ENCODE data around the gene SEMA6D.

Gene SEMA6D

GRCh38 chr15:47717036-47717612, at the start of gene SEMA6D:
TSS of gene SEMA6D (plus strand) at chr15:47717505. CDS start at chr15:47759799, 42,294 bp downstream.
- no peak for DNase-seq

- DNase-seq = no peak
These were observed 48.1 kb upstream of the SEMA6D start for GRCh38 chr15:47669221-47669620.

DNA sequence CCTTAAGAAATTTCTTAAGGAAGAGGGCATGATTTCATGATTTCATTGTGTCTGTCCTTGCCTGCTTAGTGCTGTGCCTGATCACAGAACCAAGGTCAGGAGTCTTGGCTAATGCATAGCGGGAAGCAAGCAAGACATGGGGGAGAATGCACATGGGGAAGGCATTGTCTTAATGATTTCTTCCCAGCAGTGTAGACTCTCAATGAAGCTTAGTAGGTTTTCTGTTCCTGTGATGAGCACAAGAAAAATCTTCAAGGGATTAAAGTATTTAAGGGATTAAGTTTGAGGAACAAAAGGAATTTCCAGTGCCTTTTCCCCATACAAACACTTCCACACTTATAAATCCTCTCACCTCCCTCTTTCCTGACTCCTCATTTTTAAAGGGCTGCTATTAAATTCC, 46.9 kb upstream of the SEMA6D start:
- DNase-seq = no peak

DNA sequence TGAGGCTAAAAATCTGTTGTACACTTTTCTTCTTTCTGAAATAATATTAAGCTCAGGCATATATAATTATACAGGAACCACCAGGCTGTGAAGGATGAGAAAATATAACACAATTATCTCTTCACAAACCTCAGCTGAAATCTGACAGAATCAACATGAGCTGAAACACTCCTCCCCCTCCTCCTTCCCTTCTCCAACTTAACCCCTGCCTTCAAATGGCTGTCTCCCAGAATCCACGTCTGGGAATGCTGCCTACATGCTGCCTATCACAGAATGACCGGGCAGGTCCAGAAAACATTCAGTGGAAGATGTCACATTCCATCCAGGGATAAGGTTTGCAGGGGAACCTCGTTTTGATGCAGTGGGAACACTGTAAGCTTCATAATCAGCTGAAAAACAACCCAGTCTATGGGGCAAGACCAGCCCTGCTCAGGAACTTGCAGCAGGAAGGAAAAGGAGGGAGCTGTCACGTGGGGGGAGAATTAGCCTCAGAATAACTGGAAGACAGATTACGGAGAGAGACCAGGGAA, 44.0 kb upstream of the SEMA6D start:
- DNase-seq = no peak

DNA sequence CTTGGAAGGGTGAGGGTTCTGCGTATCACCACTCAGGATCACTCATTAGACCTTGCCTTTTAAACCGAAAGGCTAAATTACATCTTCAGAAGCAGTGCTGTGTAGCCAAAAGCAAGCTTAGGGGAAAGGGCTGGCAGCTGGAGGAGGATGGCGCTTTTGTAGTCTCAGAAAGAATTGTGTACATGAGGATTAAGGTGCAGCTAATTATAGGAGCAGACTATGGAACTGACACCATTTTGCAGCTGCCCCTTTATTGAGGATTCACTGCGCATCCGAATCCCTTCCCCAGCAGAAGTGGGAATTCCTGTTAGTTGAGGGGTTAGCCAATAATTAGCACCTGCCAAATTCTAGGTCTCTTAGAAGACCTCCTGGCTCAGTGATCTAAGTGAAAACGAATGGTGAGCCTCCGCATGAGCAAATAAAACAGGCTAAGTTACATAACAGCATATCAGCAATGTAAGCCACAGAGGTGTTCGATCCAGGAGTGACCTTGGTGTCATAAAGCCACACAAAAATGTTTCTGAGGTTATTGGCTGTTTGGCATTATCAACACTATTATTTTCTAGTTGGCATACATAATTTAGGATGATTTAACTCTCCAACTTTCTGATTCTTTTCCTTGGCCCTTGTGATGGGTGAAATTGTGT, 42.6 kb upstream of the SEMA6D start:
- no peak for DNase-seq

GRCh38 chr15:47675735-47676134, 41.6 kb upstream of the SEMA6D start:
- no peak for DNase-seq

DNA sequence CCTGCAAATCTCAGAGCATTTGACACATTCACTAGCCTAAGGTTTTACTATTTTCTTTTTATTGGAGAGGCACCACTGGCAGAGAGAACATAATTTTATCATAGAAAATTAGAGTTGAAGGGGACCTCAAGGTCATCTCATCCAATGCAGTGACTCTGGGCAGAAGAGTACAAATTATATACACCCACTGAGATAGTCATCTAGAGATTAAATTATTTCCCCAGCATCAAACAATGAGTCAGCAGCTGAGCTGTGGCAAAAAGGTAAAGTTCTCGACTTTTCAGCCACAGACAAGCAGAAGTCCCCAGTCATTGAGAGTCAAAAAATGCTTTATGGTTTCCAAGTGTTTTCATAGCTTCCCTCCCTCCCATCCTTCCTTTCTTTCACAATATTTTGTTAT, 39.3 kb upstream of the SEMA6D start:
- DNase-seq = no peak

GRCh38 chr15:47682661-47683060, 34.6 kb upstream of the SEMA6D start:
- no peak for DNase-seq

- DNase-seq = no peak
These were observed 32.0 kb upstream of the SEMA6D start for GRCh38 chr15:47685141-47685870.

GRCh38 chr15:47688573-47689086, 28.7 kb upstream of the SEMA6D start:
- no peak for DNase-seq

DNA sequence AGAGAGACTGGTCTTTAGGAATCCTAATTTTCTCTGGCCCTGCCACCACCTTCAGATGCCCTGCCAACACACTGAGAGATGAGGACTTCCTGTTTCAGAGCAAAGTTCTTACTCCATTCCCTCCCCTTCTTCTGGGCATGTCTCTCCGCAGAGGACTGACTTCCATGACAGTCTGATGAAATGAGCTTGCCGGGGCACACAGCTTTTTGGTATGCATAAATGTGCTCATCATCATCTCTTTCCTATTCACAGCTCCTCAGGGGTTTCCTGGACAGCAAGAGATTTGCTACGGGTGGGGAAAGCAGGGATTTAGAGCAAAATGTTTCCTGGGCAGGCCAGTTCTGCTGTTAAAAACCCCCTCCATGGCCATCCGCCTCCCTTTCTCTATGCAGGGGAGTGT, 27.6 kb upstream of the SEMA6D start:
- DNase-seq = no peak

DNA sequence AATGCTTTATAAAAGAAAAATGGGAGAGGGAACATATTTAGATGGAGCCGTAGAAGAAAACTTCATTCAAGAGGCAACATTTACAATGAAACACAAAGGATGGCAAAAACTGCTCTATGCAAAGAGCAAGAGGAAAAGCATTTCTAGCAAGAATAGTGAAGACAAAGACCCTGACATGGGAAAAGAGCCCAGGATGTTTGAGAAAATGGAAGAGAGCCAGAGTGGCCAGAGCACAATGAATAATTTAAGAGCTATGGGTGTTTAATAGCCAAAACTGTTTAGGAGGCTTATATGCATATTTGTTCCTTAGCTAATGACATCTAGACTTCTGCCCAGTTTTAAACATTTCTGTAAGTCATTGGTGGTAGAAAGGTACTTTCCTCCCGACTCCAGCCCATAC, 25.4 kb upstream of the SEMA6D start:
- DNase-seq = no peak

- DNase-seq = no peak
These were observed 21.0 kb upstream of the SEMA6D start for GRCh38 chr15:47696351-47696750.

DNA sequence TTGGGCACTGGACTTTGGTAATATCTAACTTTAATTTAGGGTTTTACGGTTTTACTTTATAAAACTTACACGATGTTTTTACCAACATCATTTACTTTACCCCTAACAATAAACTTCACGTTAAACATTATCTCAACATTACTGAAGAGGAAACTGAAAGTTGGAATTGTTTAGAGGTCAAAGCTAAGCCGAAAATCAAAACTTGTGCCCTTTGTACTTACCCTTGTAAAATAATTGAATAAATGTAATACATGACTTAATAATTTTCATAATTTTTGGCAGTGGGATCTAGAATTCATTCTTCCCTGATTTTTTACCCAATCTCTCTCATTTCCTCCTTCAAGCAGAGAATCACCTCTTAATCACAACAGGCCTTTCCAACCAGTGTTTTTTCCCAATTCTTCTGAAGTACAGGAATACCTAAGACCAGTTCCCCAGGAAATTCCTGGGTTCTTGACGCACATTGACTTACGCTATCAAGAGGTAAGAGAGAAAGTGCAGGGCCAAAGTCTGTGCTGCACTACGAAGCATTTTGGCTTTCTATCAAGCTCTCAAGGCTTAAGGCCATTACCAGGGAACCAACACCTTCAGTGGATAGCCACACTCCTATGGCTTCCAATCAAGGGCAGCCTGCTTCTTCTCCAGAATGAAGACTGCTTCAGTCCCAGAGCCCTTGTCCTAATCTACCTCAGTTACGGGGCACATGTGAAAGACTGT, 11.9 kb upstream of the SEMA6D start:
- DNase-seq = no peak

DNA sequence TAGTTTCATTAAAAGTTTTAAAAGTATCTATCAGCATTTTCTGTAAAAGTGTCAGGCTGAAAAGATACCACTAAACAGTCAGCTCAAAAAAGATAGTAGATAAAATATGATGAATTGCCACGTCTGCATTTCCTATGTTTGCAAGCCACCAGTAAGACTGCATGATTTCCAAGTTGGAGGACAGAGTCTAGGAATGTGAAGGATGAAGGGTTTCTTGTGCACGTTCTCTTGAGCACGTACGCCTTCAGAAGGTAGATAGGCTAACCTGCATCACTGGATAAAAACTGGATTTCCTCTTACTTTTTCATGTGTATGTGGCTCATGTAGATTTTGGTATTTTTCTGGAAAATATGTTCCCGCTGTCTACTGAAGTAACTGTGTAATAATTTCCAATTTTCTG, 9.9 kb upstream of the SEMA6D start:
- DNase-seq = no peak

- no peak for DNase-seq
These were observed 8.9 kb upstream of the SEMA6D start for GRCh38 chr15:47708161-47708980.

DNA sequence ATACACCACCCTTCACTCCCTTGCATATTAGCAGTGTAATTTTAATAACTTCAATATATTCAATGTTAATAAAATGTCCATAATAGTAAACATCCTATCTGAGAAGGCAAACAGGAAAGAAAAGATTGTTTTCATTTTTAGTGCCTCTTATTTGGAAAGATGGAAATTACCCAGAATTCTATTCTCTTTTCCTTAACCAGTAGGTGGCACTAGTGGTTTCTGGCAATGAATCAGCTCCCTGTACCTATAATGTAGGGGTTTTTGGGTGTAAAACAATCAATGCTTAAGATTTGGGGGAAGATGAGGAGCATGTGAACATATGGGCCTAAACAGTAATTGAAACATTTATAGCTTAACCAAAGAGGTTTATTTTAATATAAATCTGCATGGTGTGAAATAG, 5.7 kb upstream of the SEMA6D start:
- DNase-seq = no peak

DNA sequence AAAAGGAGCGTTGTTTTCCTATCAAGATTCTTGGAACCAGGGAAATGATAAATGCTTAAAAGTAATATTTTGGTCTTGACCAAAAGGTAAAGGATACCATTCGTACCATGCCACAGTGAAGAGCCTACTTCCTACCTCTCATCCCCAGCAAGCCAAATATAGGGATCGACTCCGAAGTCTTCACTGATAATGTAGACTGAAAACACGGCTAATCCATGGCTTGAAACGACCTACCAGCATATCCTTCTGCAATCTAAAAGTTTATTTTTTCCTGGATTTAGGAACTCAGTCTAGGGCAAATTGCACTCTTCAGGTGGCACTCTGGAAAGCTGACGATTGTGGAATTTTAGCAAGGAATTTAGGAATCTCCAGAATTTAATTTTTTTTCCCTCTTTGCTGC, 1.9 kb upstream of the SEMA6D start:
- DNase-seq = no peak

DNA sequence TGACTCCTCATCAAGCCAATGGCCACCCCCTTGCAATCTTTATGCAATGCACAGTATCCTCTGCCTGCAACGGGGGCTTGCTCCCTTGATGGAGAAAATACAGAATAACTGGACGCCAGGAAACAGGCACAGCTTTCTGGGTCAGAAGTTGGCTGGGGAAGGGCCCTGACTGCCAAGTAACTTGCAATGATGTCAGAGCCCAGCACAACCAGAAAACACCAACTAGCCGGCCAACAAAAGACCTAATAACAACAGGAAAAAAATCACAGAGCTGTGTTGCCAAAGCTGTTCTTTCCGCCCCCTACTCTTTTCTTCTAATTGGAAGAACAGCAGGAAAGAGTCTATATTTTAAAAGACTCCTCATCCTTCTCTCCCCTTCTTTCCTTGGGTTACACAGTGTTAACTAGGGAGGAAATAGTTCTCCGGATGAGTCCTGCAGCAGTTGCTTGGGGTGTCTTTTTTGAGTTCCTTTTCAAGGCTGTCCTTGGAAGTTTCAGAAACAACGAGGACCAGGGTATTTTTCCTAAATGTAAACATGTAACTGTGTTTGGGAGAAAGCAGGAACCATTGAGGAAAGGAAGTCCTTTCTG, 1.4 kb upstream of the SEMA6D start:
- DNase-seq = no peak

- DNase-seq = no peak
These were observed 789 bp upstream of the SEMA6D start for GRCh38 chr15:47716516-47716915.

GRCh38 chr15:47718497-47719437, 1.5 kb downstream of the SEMA6D start:
- no peak for DNase-seq
